ENCODE results near the gene SMS.

SMS gene

GRCh38 chrX:21932292-21933002 lies 8.1 kb upstream of the SMS start:
- peak in 1 of 2 experiments; percentile 30 for DNase-seq (ENCODE audit: low read depth in 1 of 2, low spot score in 1 of 2)
- Histone ChIP-seq H3K4me3 (replicated peaks; ENCODE audit: insufficient read depth, low read length) (no peak overlapping the region), H3K27me3 (ENCODE audit: insufficient read depth, poor library complexity, severe bottlenecking) (no peaks in the 10 kb centered on the region), H3K27ac (replicated peaks) (no peak overlapping the region)
- TF ChIP-seq POLR2AphosphoS5 (IDR thresholded peaks at IDR 0.05; ENCODE audit: low read depth) (no peak), GABPA (IDR thresholded peaks at IDR 0.05; ENCODE audit: low read depth) (no peak), SPI1 (IDR thresholded peaks at IDR 0.05; ENCODE audit: borderline replicate concordance, low read depth) (no peak)
- TF ChIP-seq, protein P1, sequence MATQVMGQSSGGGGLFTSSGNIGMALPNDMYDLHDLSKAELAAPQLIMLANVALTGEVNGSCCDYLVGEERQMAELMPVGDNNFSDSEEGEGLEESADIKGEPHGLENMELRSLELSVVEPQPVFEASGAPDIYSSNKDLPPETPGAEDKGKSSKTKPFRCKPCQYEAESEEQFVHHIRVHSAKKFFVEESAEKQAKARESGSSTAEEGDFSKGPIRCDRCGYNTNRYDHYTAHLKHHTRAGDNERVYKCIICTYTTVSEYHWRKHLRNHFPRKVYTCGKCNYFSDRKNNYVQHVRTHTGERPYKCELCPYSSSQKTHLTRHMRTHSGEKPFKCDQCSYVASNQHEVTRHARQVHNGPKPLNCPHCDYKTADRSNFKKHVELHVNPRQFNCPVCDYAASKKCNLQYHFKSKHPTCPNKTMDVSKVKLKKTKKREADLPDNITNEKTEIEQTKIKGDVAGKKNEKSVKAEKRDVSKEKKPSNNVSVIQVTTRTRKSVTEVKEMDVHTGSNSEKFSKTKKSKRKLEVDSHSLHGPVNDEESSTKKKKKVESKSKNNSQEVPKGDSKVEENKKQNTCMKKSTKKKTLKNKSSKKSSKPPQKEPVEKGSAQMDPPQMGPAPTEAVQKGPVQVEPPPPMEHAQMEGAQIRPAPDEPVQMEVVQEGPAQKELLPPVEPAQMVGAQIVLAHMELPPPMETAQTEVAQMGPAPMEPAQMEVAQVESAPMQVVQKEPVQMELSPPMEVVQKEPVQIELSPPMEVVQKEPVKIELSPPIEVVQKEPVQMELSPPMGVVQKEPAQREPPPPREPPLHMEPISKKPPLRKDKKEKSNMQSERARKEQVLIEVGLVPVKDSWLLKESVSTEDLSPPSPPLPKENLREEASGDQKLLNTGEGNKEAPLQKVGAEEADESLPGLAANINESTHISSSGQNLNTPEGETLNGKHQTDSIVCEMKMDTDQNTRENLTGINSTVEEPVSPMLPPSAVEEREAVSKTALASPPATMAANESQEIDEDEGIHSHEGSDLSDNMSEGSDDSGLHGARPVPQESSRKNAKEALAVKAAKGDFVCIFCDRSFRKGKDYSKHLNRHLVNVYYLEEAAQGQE (IDR thresholded peaks at IDR 0.05; ENCODE audit: insufficient replicate concordance, low read depth), result no peak
- TF ChIP-seq, protein P2, sequence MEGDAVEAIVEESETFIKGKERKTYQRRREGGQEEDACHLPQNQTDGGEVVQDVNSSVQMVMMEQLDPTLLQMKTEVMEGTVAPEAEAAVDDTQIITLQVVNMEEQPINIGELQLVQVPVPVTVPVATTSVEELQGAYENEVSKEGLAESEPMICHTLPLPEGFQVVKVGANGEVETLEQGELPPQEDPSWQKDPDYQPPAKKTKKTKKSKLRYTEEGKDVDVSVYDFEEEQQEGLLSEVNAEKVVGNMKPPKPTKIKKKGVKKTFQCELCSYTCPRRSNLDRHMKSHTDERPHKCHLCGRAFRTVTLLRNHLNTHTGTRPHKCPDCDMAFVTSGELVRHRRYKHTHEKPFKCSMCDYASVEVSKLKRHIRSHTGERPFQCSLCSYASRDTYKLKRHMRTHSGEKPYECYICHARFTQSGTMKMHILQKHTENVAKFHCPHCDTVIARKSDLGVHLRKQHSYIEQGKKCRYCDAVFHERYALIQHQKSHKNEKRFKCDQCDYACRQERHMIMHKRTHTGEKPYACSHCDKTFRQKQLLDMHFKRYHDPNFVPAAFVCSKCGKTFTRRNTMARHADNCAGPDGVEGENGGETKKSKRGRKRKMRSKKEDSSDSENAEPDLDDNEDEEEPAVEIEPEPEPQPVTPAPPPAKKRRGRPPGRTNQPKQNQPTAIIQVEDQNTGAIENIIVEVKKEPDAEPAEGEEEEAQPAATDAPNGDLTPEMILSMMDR (IDR thresholded peaks at IDR 0.05; ENCODE audit: insufficient read depth, low read length), result no peak

GRCh38 chrX:21933077-21933476 lies 7.4 kb upstream of the SMS start:
- DNase-seq (ENCODE audit: low read depth in 1 of 2, low spot score in 1 of 2), result no peak
- no peak overlapping the region for H3K4me3 ChIP-seq (replicated peaks; ENCODE audit: insufficient read depth, low read length)
- no peak overlapping the region for H3K27ac ChIP-seq (replicated peaks)
- TF ChIP-seq, protein P1 (IDR thresholded peaks at IDR 0.05; ENCODE audit: insufficient replicate concordance, low read depth), result no peak
- TF ChIP-seq GABPA (IDR thresholded peaks at IDR 0.05; ENCODE audit: low read depth) (no peak), POLR2AphosphoS5 (IDR thresholded peaks at IDR 0.05; ENCODE audit: low read depth) (no peak), SPI1 (IDR thresholded peaks at IDR 0.05; ENCODE audit: borderline replicate concordance, low read depth) (no peak)
- TF ChIP-seq, protein P2 (IDR thresholded peaks at IDR 0.05; ENCODE audit: insufficient read depth, low read length), result no peak
- no peaks in the 10 kb centered on the region for H3K27me3 ChIP-seq (ENCODE audit: insufficient read depth, poor library complexity, severe bottlenecking)

DNA sequence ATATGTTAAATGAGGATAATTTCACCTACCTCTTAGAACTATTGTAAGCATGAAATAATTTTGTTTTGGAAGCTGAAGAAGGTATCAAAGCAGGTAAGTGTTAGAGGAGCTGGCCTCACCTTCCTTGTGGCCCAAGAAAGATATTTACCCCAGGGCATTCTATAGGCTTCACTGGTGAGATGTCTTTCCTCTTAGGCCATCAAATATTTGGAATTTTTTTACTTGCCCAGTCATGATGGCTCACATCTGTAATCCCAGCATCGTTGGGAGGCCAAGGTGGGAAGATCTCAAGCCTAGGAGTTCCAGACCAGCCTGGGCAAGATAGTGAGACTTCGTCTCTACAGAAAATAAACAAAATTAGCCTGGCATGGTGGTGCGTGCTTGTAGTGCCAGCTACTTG lies 6.1 kb upstream of the SMS start:
- Histone ChIP-seq H3K27me3 (ENCODE audit: insufficient read depth, poor library complexity, severe bottlenecking) (no peaks in the 10 kb centered on the region), H3K4me3 (replicated peaks; ENCODE audit: insufficient read depth, low read length) (no peak overlapping the region), H3K27ac (replicated peaks) (no peak overlapping the region)
- TF ChIP-seq, protein P2 (IDR thresholded peaks at IDR 0.05; ENCODE audit: insufficient read depth, low read length), result no peak
- TF ChIP-seq, protein P1 (IDR thresholded peaks at IDR 0.05; ENCODE audit: insufficient replicate concordance, low read depth), result no peak
- TF ChIP-seq POLR2AphosphoS5 (IDR thresholded peaks at IDR 0.05; ENCODE audit: low read depth), result no peak
- no peak for TF ChIP-seq SPI1 (IDR thresholded peaks at IDR 0.05; ENCODE audit: borderline replicate concordance, low read depth)
- no peak for TF ChIP-seq GABPA (IDR thresholded peaks at IDR 0.05; ENCODE audit: low read depth)
- DNase-seq (ENCODE audit: low read depth in 1 of 2, low spot score in 1 of 2), result no peak
